ENCODE measurements around the gene FYB1.

Gene FYB1

DNA sequence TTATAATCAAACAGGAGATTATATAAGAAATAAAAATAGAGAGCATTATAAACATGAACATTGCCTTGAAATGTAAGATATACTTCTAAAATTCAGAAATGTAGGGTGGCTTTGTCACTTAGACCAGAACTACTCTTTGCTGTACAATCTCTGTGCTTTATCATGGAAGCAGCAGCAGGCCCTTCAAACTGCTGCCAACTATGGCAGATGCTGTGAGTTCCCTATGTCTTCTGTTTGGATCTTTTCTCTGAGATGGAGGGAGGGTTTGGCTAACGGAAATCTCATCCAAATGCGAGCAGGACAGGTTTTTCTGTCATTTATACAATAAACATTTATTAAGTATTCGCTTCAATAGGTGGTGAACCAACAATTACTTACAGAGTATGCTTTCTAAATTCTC, 110.4 kb downstream of the FYB1 start:
- TF ChIP-seq CTCF (conservative IDR thresholded peaks at IDR 0.05), result no peak
- no peak overlapping the region for H3K27ac ChIP-seq

GRCh38 chr5:39107350-39107749, 112.0 kb downstream of the FYB1 start:
- TF ChIP-seq CTCF (conservative IDR thresholded peaks at IDR 0.05), result no peak
- no peak overlapping the region for H3K27ac ChIP-seq

GRCh38 chr5:39106322-39106721, 113.0 kb downstream of the FYB1 start:
- peak; percentile 51 for TF ChIP-seq CTCF (conservative IDR thresholded peaks at IDR 0.05)
- no peak overlapping the region for H3K27ac ChIP-seq

DNA sequence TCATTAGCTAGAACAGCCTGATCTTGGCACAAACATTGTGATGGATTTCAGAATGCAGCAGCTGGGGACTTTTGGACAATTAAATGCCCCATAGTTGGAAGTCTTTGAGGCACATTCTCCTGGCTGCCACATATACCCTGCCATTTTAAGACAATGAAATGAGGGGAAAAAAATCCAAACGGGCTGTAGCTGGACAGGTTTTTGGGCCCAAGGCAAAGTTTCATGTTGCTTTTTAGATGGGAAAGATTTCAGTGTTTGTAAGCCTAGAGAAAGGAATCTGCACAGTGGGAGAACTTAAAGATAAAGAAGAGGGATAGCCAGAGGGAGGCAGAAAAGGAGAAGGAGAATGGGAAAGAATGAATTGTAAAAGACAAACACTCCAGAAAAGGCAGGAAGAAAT, 115.1 kb downstream of the FYB1 start:
- H3K27ac ChIP-seq, result no peak overlapping the region
- no peak for TF ChIP-seq CTCF (conservative IDR thresholded peaks at IDR 0.05)

- no peak for TF ChIP-seq CTCF (conservative IDR thresholded peaks at IDR 0.05)
- no peak overlapping the region for H3K27ac ChIP-seq
These were observed 116.6 kb downstream of the FYB1 start for GRCh38 chr5:39102684-39103155.

DNA sequence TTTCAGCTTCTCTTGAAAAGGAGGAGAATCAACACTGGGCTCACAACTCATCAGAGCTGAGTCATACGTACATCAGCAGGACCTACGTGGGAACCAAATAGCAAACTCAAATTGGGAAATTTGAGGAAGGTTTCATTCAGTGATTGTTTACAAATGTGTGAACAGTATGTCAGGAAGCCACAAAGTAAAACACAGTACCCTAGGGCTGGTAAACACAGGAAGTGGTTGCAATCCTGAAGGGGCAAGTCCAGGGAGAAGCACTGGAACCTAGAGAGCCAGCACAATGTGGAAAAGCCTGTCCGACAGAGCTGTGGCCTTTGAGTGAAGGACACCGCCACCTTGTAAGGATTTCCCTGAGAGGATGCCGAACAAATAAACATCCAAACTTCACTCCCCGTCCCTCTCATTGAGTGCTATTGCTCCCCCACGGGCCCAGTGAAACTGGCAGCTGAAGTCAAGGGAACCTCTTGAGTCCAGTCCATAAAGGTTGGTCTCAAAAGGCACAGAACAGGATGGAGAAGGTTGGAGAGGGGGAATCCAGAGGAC, 118.4 kb downstream of the FYB1 start:
- TF ChIP-seq CTCF (conservative IDR thresholded peaks at IDR 0.05), result no peak
- no peak overlapping the region for H3K27ac ChIP-seq

DNA sequence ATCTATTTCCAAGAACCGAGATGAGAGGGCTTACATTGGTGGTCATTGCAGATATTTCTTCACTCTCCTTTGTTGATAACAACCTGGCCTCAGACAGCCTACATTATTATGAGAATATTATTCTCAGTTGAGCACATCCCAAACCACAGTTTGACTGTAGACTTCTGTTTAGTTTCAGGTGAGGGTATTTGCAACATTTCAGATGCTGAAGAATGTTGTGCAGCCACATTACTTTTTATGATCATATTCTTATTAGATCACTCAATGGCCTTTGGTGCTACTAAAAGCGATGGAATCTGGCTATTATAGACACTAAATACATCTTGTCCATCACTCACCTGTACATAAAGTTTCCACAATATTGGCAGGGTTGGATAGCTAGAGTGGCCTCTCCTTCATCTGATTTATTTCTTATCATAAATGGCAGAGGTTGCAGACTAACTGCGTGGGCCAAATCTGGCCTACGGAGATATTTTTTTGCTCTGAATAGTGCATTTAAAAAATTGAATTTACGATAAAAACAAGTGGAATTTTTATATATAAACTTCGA, 119.0 kb downstream of the FYB1 start:
- no peak overlapping the region for H3K27ac ChIP-seq
- no peak for TF ChIP-seq CTCF (conservative IDR thresholded peaks at IDR 0.05)
